NCI-H1092 (cell line): Measurements from ENCODE around the gene MOCS1.

Experiments used
- DNase-seq: peaks from one replicate; lab custom pipeline; 2025; lab: John Stamatoyannopoulos, UW

The MOCS1 gene

DNA sequence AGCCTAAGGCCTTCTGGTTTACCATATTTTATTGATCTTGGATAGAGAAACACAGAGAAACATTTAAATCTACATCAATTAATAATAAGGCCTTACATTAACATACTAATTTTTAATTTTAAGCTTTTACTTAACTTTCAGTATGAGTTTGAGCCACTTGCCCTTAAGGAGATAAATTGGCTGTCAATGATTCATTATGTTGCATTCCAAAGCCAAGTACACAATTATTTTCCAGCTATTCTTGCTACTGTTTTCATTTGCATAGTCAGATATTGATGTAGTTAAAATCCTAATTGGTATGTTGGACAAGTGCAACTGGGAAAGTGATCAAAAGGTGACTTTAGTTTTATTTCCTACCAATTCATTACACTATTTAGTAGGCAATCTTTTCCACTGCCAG lies 58.2 kb downstream of the MOCS1 start:
- DNase-seq: no peak

DNA sequence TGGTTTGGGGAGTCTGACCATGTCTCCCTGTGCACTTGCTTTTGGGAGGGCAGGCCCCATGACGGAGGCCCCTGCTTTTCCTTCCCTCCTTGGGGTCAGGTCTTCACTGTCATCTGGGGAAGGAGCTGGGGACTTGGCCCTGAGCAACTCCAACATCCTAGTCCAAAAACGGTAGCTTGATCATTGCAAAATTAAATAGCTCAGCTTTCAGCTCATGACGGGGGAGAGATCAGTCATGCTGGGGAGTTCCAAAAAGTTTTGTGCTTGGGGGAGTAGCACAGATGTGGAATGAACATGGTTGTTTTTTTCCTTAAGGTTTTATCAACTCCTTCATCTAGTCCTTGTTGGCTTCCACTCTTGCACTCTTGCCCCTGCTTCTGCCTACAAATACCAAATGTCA lies 60.8 kb downstream of the MOCS1 start:
- DNase-seq: no peak

DNA sequence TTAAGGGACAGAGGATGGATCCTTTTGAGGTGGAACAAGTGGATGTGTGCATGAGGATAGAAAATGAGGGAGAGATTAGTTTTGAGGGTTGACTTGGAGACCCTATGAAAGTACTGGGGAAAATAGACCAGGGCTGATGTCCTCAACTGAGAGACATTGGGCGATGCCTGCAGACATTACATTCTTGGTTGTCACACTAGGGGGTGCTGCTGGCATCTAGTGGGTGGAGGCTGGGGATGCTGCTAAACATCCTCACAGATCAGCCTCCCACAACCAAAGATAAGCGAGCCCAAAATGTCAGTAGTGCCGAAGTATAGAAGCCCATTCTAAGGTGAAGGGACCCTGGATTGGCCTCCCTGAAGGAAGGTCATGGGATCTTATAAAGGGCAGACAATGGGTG lies 63.3 kb downstream of the MOCS1 start:
- no peak for DNase-seq

DNA sequence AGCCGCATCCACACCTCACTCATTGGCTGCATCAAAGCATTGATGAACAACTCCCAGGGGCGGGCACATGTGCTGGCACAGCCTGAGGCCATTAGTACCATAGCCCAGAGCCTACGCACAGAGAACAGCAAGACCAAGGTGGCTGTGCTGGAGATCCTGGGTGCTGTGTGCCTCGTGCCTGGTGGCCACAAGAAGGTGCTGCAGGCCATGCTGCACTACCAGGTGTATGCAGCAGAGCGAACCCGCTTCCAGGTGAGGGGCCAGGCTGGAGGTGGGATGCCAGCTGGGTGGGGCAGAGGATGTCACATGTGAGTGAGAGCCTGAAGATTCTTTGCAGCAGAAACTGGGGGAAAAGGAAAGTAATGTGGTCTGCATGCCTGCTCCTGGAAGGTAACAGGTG lies 66.7 kb downstream of the MOCS1 start:
- no peak for DNase-seq

DNA sequence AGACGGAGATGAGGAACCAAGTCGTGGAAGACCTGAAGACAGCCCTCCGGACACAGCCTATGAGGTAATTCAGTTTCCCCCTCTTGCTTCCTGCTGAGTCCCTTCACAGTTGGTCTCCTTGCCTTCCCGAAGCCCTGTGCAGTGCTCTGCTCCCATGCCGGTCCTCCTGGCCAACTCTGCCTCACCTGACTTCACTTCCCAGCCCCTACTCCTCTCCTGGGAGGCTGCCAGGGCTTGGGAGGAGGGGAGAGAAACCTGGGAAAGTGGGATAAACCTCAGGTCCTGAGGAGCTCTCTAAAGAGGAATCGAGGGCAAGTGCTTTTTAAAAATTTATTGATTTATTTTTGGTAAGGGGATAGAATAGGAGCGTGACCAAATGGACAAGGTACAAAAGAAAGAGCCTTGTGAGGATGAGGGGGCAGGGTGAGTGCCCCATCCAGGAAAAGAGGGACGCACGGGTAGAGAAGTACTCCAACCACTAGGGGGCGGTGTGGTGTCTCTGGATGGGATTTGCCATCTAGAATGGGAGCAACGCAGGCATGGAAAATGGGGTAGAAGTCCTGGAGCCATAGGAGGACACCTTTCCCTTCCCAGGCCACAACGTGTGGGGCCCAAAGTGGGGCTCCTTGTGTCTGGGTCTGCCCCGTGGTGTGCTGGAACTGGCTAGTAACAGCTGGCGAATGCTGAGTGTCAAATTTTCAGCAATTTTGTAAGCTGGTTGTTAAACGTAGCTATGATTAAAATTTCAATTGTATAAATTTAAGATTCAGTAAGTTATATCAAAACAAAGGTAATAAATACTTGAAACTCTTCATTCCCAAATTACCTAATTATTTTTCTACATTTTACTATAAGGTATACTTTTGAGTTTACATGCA lies 69.0 kb downstream of the MOCS1 start:
- DNase-seq: peak; percentile 30

DNA sequence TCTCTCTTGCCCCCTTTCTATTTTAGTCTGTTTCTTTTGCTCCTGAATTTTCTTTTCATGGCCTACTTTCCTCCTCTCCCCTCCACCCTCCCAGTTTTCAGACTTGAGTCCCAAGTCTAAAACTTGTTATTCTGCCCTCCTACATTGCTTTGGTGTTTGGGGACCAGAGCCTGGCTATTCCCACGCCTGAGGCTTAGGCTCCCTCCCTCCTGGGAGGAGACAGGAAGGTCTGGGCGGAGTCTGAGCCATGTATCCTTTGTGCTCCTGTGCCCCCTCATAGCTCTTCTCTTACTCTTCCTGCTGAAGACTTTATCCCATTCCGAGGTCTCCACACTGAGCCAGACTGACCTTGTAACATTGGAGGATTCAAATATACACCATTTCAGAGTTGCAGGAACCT lies 72.6 kb downstream of the MOCS1 start:
- DNase-seq: no peak

DNA sequence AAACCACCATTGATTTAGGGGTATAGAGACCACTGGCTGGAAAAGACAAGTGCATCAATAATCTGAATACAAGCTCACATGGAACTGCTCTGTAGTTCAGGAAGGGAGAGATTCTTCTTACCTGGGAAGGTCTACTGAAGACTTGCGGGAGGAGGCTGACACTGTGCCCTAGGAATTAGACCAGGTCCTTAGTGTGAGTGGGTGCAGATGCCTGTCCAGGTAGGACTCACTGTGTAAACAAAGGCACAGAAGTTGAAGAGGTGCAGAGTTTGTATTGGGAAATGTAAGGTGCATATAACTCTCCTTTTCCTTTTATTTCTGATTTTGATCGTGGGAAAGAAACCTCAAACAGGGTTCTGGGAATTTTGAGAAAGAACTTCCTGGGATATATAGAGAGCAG lies 75.2 kb downstream of the MOCS1 start:
- DNase-seq: no peak

DNA sequence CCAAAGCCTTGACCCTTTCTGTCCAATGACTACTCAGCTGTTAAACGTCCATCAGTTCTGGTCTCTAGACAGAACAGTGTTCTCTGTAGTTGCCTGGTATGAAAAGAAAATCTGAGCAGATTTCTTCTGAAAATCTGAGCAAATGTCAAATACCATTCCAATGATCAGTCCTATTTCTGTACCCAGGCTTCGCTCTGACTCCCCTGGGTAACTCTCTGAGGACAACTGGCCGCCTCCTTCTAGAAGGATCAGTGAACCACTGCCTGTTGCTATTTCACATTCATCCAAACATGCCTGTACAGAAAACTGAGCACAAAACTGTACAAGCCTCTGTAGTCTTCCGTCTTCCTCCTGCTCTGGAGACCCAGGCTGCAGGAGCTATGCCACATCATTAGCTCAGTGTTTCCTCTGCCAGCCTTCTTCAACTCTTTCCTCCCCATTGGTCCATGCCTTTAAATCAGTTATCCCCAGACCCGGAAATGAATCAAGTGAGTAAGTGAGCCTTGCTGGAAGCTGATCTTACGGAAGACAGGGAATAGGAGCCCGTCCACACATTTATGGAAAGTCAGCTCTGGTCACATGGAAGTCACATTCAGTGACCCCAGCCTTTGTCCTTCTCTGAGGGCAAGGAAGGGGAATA lies 78.8 kb downstream of the MOCS1 start:
- no peak for DNase-seq
